Liver (tissue), 9 donors: ENCODE results near the gene MAP4K3. TPM values are rescaled to one million over a fixed set of nuclear protein-coding genes. Genes with fewer than 3 reads are reported as not detected.

Experiments used
- DNase-seq: peaks from one replicate; pipeline ENCODE4 v3.0.0-alpha.2; 2017; ENCODE audit warnings: low spot score
- H3K27ac ChIP-seq, 2 donors: one replicate each; pipeline ENCODE4 v1.7.0; 2013; ENCODE audit warnings: inconsistent platforms in 2 of 2, low read length in 2 of 2, control low read depth in 1 of 2, low read depth in 1 of 2, mild to moderate bottlenecking in 1 of 2
- H3K27me3 ChIP-seq, 4 donors: one replicate each; pipeline versions ENCODE4 v1.6.1 to v1.7.0; 2013; ENCODE audit warnings: low read length in 3 of 4, inconsistent platforms in 1 of 4, mild to moderate bottlenecking in 1 of 4, moderate library complexity in 1 of 4; ENCODE audit not compliant: control insufficient read depth in 4 of 4, insufficient read depth in 4 of 4
- H3K36me3 ChIP-seq, 4 donors: one replicate each; pipeline versions ENCODE4 v1.6.1 to v1.7.0; 2013; ENCODE audit warnings: low read length in 3 of 4, mild to moderate bottlenecking in 3 of 4, low read depth in 1 of 4, moderate library complexity in 1 of 4; ENCODE audit not compliant: control insufficient read depth in 4 of 4, insufficient read depth in 3 of 4
- H3K4me1 ChIP-seq, 4 donors: one replicate each; pipeline versions ENCODE4 v1.6.1 to v1.7.0; 2013; ENCODE audit warnings: low read length in 3 of 4, mild to moderate bottlenecking in 3 of 4, moderate library complexity in 1 of 4; ENCODE audit not compliant: control insufficient read depth in 4 of 4, insufficient read depth in 4 of 4
- H3K4me3 ChIP-seq, 3 donors: one replicate each; pipeline versions ENCODE4 v1.6.1 to v1.7.0; 2013; ENCODE audit warnings: low read length in 3 of 3, control low read depth in 1 of 3, low read depth in 1 of 3, mild to moderate bottlenecking in 1 of 3
- H3K9ac ChIP-seq, 2 donors: one replicate each; pipeline ENCODE4 v1.7.0; 2013; ENCODE audit warnings: low read length in 2 of 2, mild to moderate bottlenecking in 2 of 2, moderate library complexity in 2 of 2, control low read depth in 1 of 2, low read depth in 1 of 2
- H3K9me3 ChIP-seq, 4 donors: one replicate each; pipeline versions ENCODE4 v1.6.1 to v1.7.0; 2013; ENCODE audit warnings: low read length in 3 of 4; ENCODE audit not compliant: control insufficient read depth in 4 of 4
- ATF3 ChIP-seq: IDR thresholded peaks from 2 replicates; pipeline ENCODE4 v1.6.1; 2016; ENCODE audit warnings: antibody characterized with exemption
- FOXA1 ChIP-seq: IDR thresholded peaks from 2 replicates; pipeline ENCODE4 v1.6.1; 2016; ENCODE audit warnings: antibody characterized with exemption
- GABPA ChIP-seq, 2 donors: IDR thresholded peaks in 1 of 2; conservative IDR thresholded peaks in 1 of 2; 2 replicates each; pipeline ENCODE4 v1.6.1; 2016; ENCODE audit warnings: antibody characterized with exemption in 2 of 2, mild to moderate bottlenecking in 1 of 2, moderate library complexity in 1 of 2
- HNF4A ChIP-seq, 2 donors: conservative IDR thresholded peaks; 2 replicates each; pipeline ENCODE4 v1.6.1; 2016; ENCODE audit warnings: antibody characterized with exemption in 2 of 2, mild to moderate bottlenecking in 2 of 2
- JUND ChIP-seq, 2 donors: IDR thresholded peaks; 2 replicates each; pipeline ENCODE4 v1.6.1; 2016; ENCODE audit warnings: antibody characterized with exemption in 2 of 2
- NR2F2 ChIP-seq: IDR thresholded peaks from 2 replicates; pipeline ENCODE4 v1.6.1; 2016; ENCODE audit warnings: antibody characterized with exemption
- RAD21 ChIP-seq, 2 donors: IDR thresholded peaks; 2 replicates each; pipeline ENCODE4 v1.6.1; 2016; ENCODE audit warnings: antibody characterized with exemption in 2 of 2, mild to moderate bottlenecking in 2 of 2
- REST ChIP-seq: IDR thresholded peaks from 2 replicates; pipeline ENCODE4 v1.6.1; 2016; ENCODE audit warnings: antibody characterized with exemption, mild to moderate bottlenecking
- RXRA ChIP-seq, 2 donors: IDR thresholded peaks; 2 replicates each; pipeline ENCODE4 v1.6.1; 2017 to 2018; ENCODE audit warnings: antibody characterized with exemption in 2 of 2, mild to moderate bottlenecking in 1 of 2
- SP1 ChIP-seq: IDR thresholded peaks from 2 replicates; pipeline ENCODE4 v1.6.1; 2018; ENCODE audit warnings: antibody characterized with exemption, mild to moderate bottlenecking
- YY1 ChIP-seq: IDR thresholded peaks from 2 replicates; pipeline ENCODE4 v1.6.1; 2016; ENCODE audit warnings: antibody characterized with exemption, mild to moderate bottlenecking
- ZBTB33 ChIP-seq: IDR thresholded peaks from 2 replicates; pipeline ENCODE4 v1.6.1; 2016; ENCODE audit warnings: antibody characterized with exemption
- polyA plus RNA-seq, 2 donors: library from polyadenylated mRNA; stranded (reverse) in 1 of 2; unstranded in 1 of 2; fragments of 200-250 nt in 1 of 2; fragments of >200 nt in 1 of 2; fragmentation: Nextera tagmentation in 1 of 2; extraction: Ambion mirVana in 1 of 2; gene quantifications; one replicate each; pipeline versions ENCODE4 v1.2.1 to v1.2.3, GENCODE V29; 2013 to 2015
- total RNA-seq, 2 donors: library from RNA; depleted of rRNA; stranded (reverse); fragments of >200 nt; gene quantifications; one replicate each; pipeline ENCODE4 v1.2.3, GENCODE V29; 2014
- donor health status: healthy.
- donor health status: healthy.
- donor health status: healthy.
- donor health status: healthy.
- donor health status: healthy.

Gene MAP4K3
- total and polyA plus RNA-seq, 4 donors, result 6.2 to 23.8 (median 10.9) TPM

- no peak for TF ChIP-seq REST
- TF ChIP-seq RAD21 (IDR thresholded peaks at IDR 0.05), result no peak
- TF ChIP-seq NR2F2, result no peak
Observed at GRCh38 chr2:39260087-39260486, 177.0 kb downstream of the MAP4K3 start (continued).

- DNase-seq, result no peak
- Histone ChIP-seq H3K27me3 (no peaks in the 10 kb centered on the region), H3K36me3 (peaks cover 1 to 54% (median 45%) of the 10 kb centered on the region in 4 donors), H3K4me1 (no peaks in the 10 kb centered on the region), H3K27ac (no peak overlapping the region), H3K4me3 (no peak overlapping the region), H3K9me3 (no peaks in the 10 kb centered on the region), H3K9ac (no peak overlapping the region)
- TF ChIP-seq ATF3, result no peak
- no peak for TF ChIP-seq GABPA (IDR thresholded peaks at IDR 0.05 in 1 of 2, conservative IDR thresholded peaks at IDR 0.05 in 1 of 2)
- no peak for TF ChIP-seq JUND (IDR thresholded peaks at IDR 0.05)
- TF ChIP-seq FOXA1, result no peak
- no peak for TF ChIP-seq RXRA (IDR thresholded peaks at IDR 0.05)
- no peak for TF ChIP-seq SP1
- TF ChIP-seq REST, result no peak
- no peak for TF ChIP-seq HNF4A (conservative IDR thresholded peaks at IDR 0.05)
- TF ChIP-seq NR2F2, result no peak
- no peak for TF ChIP-seq ZBTB33
- no peak for TF ChIP-seq YY1
Observed at GRCh38 chr2:39256040-39256439, 181.0 kb downstream of the MAP4K3 start.
